Fibroblast of lung (primary cell): ENCODE measurements around the gene KRTAP2-3. TPM values are rescaled to one million over a fixed set of nuclear protein-coding genes. Genes with fewer than 3 reads are reported as not detected.
"Not testable (repeated sequence)": the region's sequence is repeated elsewhere in the genome, so short reads cannot be mapped to it uniquely, and the experiment has no call there.

ENCODE experiments used
- DNase-seq, 2 donors: peaks; one replicate each; pipeline versions ENCODE4 v3.0.0 to v3.0.0-alpha.2; 2010; ENCODE audit warnings: low read depth in 2 of 2
- H2AFZ ChIP-seq: 2 replicates; pipeline ENCODE4 v1.5.1; 2012; ENCODE audit warnings: low read length, control low read depth, inconsistent platforms
- H3K27ac ChIP-seq: 2 replicates; pipeline ENCODE4 v1.5.1; 2011; ENCODE audit warnings: low read length, control low read depth; ENCODE audit not compliant: insufficient read depth
- H3K27me3 ChIP-seq: 2 replicates; pipeline ENCODE4 v1.5.1; 2011; ENCODE audit warnings: mild to moderate bottlenecking, low read length; ENCODE audit not compliant: control insufficient read depth, insufficient read depth
- H3K36me3 ChIP-seq: 2 replicates; pipeline ENCODE4 v1.5.1; 2011; ENCODE audit warnings: low read length; ENCODE audit not compliant: control insufficient read depth, insufficient read depth
- H3K4me1 ChIP-seq: 2 replicates; pipeline ENCODE4 v1.5.1; 2011; ENCODE audit warnings: low read length; ENCODE audit not compliant: control insufficient read depth, insufficient read depth; ENCODE audit errors: extremely low read depth
- H3K4me2 ChIP-seq: 2 replicates; pipeline ENCODE4 v1.5.1; 2011; ENCODE audit warnings: low read length, control low read depth; ENCODE audit not compliant: insufficient read depth; ENCODE audit errors: extremely low read depth
- H3K4me3 ChIP-seq, 4 experiments: fragments of 200-600 bp in 1 of 4; sonication (generic) in 1 of 4; replicated peaks in 1 of 4; 2 replicates each; pipeline ENCODE4 v1.5.1; 2011 to 2016; ENCODE audit warnings: low read length in 4 of 4, low read depth in 3 of 4, mild to moderate bottlenecking in 3 of 4, control low read depth in 2 of 4, inconsistent platforms in 1 of 4, mixed read lengths in 1 of 4; ENCODE audit not compliant: insufficient read depth in 1 of 4; ENCODE audit errors: control extremely low read depth in 1 of 4
- H3K79me2 ChIP-seq: 2 replicates; pipeline ENCODE4 v1.5.1; 2012; ENCODE audit warnings: mild to moderate bottlenecking, low read length, inconsistent platforms; ENCODE audit not compliant: control insufficient read depth, insufficient read depth
- H3K9ac ChIP-seq: 2 replicates; pipeline ENCODE4 v1.5.1; 2011; ENCODE audit warnings: mild to moderate bottlenecking, low read length, control low read depth; ENCODE audit not compliant: insufficient read depth
- H3K9me3 ChIP-seq: 2 replicates; pipeline ENCODE4 v1.5.1; 2012; ENCODE audit warnings: low read depth, low read length; ENCODE audit not compliant: control insufficient read depth, insufficient read depth
- H4K20me1 ChIP-seq: 2 replicates; pipeline ENCODE4 v1.5.1; 2011; ENCODE audit warnings: low read length; ENCODE audit not compliant: control insufficient read depth, insufficient read depth; ENCODE audit errors: extremely low read depth
- EZH2 ChIP-seq: IDR thresholded peaks from 2 replicates; pipeline ENCODE4 v1.5.1; 2012; ENCODE audit warnings: low read length, control low read depth, mild to moderate bottlenecking; ENCODE audit errors: missing control alignments
- polyA plus RNA-seq, 2 donors: library from polyadenylated mRNA; depleted of rRNA in 1 of 2; stranded (reverse) in 1 of 2; unstranded in 1 of 2; fragments of >200 nt; gene quantifications; 2 replicates each; pipeline ENCODE4 v1.2.1, GENCODE V29; 2011 to 2012; ENCODE audit warnings: missing spikeins in 1 of 2
- total RNA-seq: library from RNA; depleted of rRNA; stranded (reverse); fragments of >200 nt; gene quantifications from 2 replicates; pipeline ENCODE4 v1.2.1, GENCODE V29; 2014
- TF ChIP-seq, protein P1 (sequence below), 2 donors: IDR thresholded peaks in 1 of 2; conservative IDR thresholded peaks in 1 of 2; 1 replicate in 1 of 2; 2 replicates in 1 of 2; pipeline ENCODE4 v1.5.1; 2011 to 2012; ENCODE audit warnings: low read length in 2 of 2, control low read depth in 1 of 2, inconsistent platforms in 1 of 2, low read depth in 1 of 2, mild to moderate bottlenecking in 1 of 2

The KRTAP2-3 gene
- total and polyA plus RNA-seq, 2 donors (not counting 1 experiment from before 2014, with no cell fraction given): 0.84 TPM; not detected in 1

GRCh38 chr17:41058741-41059140 is 1.2 kb downstream of the KRTAP2-3 start:
- DNase-seq: peak in 1 of 2 donors; percentile 38
- Histone ChIP-seq H3K27ac (peak overlapping the region; percentile 73), H3K9ac (no peak overlapping the region), H3K4me1 (peaks cover 31% of the 10 kb centered on the region), H3K4me2 (no peak overlapping the region), H3K79me2 (no peaks in the 10 kb centered on the region), H3K27me3 (no peaks in the 10 kb centered on the region), H3K9me3 (no peaks in the 10 kb centered on the region), H3K36me3 (no peaks in the 10 kb centered on the region), H2AFZ (no peak overlapping the region), H3K4me3 (no peak overlapping the region), H4K20me1 (no peaks in the 10 kb centered on the region)
- no peak for TF ChIP-seq EZH2
- TF ChIP-seq, protein P1, sequence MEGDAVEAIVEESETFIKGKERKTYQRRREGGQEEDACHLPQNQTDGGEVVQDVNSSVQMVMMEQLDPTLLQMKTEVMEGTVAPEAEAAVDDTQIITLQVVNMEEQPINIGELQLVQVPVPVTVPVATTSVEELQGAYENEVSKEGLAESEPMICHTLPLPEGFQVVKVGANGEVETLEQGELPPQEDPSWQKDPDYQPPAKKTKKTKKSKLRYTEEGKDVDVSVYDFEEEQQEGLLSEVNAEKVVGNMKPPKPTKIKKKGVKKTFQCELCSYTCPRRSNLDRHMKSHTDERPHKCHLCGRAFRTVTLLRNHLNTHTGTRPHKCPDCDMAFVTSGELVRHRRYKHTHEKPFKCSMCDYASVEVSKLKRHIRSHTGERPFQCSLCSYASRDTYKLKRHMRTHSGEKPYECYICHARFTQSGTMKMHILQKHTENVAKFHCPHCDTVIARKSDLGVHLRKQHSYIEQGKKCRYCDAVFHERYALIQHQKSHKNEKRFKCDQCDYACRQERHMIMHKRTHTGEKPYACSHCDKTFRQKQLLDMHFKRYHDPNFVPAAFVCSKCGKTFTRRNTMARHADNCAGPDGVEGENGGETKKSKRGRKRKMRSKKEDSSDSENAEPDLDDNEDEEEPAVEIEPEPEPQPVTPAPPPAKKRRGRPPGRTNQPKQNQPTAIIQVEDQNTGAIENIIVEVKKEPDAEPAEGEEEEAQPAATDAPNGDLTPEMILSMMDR (conservative IDR thresholded peaks at IDR 0.05 in 1 of 2, IDR thresholded peaks at IDR 0.05 in 1 of 2; ENCODE audit: low read depth in 1 of 2, low read length in 2 of 2): no peak

- H3K9ac ChIP-seq: no peak overlapping the region
- H3K27me3 ChIP-seq: no peaks in the 10 kb centered on the region
- no peaks in the 10 kb centered on the region for H3K36me3 ChIP-seq
- H3K4me1 ChIP-seq: peaks cover 29% of the 10 kb centered on the region
- no peaks in the 10 kb centered on the region for H3K79me2 ChIP-seq
- no peaks in the 10 kb centered on the region for H4K20me1 ChIP-seq
- H3K4me2 ChIP-seq: no peak overlapping the region
- TF ChIP-seq, protein P1 (conservative IDR thresholded peaks at IDR 0.05 in 1 of 2, IDR thresholded peaks at IDR 0.05 in 1 of 2; ENCODE audit: low read depth in 1 of 2, low read length in 2 of 2): no peak
- TF ChIP-seq EZH2: no peak
- H3K27ac ChIP-seq: no peak overlapping the region
- H3K9me3 ChIP-seq: no peaks in the 10 kb centered on the region
- H2AFZ ChIP-seq: no peak overlapping the region
- no peak overlapping the region for H3K4me3 ChIP-seq
- no peak for DNase-seq
Measured at GRCh38 chr17:41057547-41057946, 2.4 kb downstream of the KRTAP2-3 start.

DNA sequence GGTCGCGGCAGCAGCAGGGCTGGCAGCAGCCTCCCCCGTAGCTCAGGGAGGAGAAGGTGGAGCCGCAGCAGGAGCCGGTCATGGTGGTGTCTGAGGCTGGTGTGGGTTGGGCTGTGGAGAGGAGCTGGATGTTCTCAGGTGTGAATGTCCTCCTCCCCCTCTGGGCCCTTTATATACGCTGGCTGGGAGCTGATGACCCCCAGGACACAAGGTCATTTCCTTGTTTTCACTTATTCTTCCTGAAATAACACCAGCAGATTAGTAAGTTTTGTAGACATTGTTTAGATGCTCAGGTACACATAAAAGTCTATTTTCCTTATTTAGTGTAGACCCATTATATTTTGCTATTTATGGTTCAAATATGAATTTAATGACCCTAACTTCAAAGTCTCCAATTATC is 4.8 kb downstream of the KRTAP2-3 start, which contains the start of gene KRTAP2-2:
TSS of gene KRTAP2-2 (minus strand) at position 101 of the 400 bp plus-strand sequence. CDS start at position 82, 19 bp downstream.
- H3K36me3 ChIP-seq, H3K79me2 ChIP-seq, H3K4me2 ChIP-seq, H2AFZ ChIP-seq, H3K27ac ChIP-seq, DNase-seq, H3K9me3 ChIP-seq, H4K20me1 ChIP-seq, H3K4me3 ChIP-seq, H3K27me3 ChIP-seq, H3K9ac ChIP-seq: not testable (repeated sequence)
- H3K4me1 ChIP-seq: peaks cover 15% of the 10 kb centered on the region

- not testable (repeated sequence) for H3K9ac ChIP-seq, H3K27me3 ChIP-seq, H3K4me3 ChIP-seq, DNase-seq, H3K79me2 ChIP-seq, H3K9me3 ChIP-seq, H3K27ac ChIP-seq, H3K4me2 ChIP-seq, H2AFZ ChIP-seq, H3K36me3 ChIP-seq, H4K20me1 ChIP-seq
- peaks cover 10% of the 10 kb centered on the region for H3K4me1 ChIP-seq
Measured at GRCh38 chr17:41054556-41054955, 5.4 kb downstream of the KRTAP2-3 start.
